ENCODE measurements around the gene DHX57. TPM values are rescaled to one million over a fixed set of nuclear protein-coding genes. Genes with fewer than 3 reads are reported as not detected.

The DHX57 gene
- total RNA-seq, 2 donors from 2014 or later = 18.5 to 19.0 TPM

GRCh38 chr2:38751596-38752410 lies 123.9 kb downstream of the DHX57 start:
- H3K36me3 ChIP-seq = no peaks in the 10 kb centered on the region
- WGBS = 23% methylated on average over 18 of the region's 18 CpGs
- intact Hi-C loops (cut with DNase I) = no loop called here
- TF ChIP-seq POLR2AphosphoS5 (IDR thresholded peaks at IDR 0.05) (no peak), POLR2A (IDR thresholded peaks at IDR 0.05) (no peak)
- no peaks in the 10 kb centered on the region for H3K9me3 ChIP-seq
- DNase-seq (ENCODE audit: low spot score) = no peak
- peak overlapping the region; percentile 83 to 84 for H3K4me3 ChIP-seq
- H3K27me3 ChIP-seq (replicated peaks; ENCODE audit: insufficient read depth) = no peaks in the 10 kb centered on the region
- peak overlapping the region; percentile 98 to 99 for H3K27ac ChIP-seq
- H3K4me1 ChIP-seq (replicated peaks) = peaks cover 2% of the 10 kb centered on the region

GRCh38 chr2:38750891-38751595 lies 124.7 kb downstream of the DHX57 start, which contains the start of gene SRSF7:
Gene SRSF7, minus strand, starts transcription at chr2:38751361. Its CDS starts 105 bp downstream, at chr2:38751256.
- under 1% methylated on average over 68 of the region's 68 CpGs for WGBS
- intact Hi-C loops (cut with DNase I) = no loop called here
- H3K27me3 ChIP-seq (replicated peaks; ENCODE audit: insufficient read depth) = no peaks in the 10 kb centered on the region
- H3K4me3 ChIP-seq = peak within 1 kb of the TSS; percentile 83 to 84
- peaks cover 2% of the 10 kb centered on the region for H3K4me1 ChIP-seq (replicated peaks)
- TF ChIP-seq CTCF (IDR thresholded peaks at IDR 0.05) (peak in 2 of 4 experiments; percentile 19 to 29), POLR2A (IDR thresholded peaks at IDR 0.05) (peak; percentile 100), POLR2AphosphoS5 (IDR thresholded peaks at IDR 0.05) (peak; percentile 99)
- peak; percentile 97 for DNase-seq (ENCODE audit: low spot score)
- H3K27ac ChIP-seq = peak within 1 kb of the TSS; percentile 98 to 99
- H3K36me3 ChIP-seq = no peaks in the 10 kb centered on the region
- no peaks in the 10 kb centered on the region for H3K9me3 ChIP-seq

GRCh38 chr2:38750011-38750890 lies 125.5 kb downstream of the DHX57 start:
- peak; percentile 87 for TF ChIP-seq POLR2A (IDR thresholded peaks at IDR 0.05)
- no peak for TF ChIP-seq CTCF (IDR thresholded peaks at IDR 0.05)
- Histone ChIP-seq H3K36me3 (no peaks in the 10 kb centered on the region), H3K4me3 (peak overlapping the region; percentile 83 to 84), H3K9me3 (no peaks in the 10 kb centered on the region), H3K4me1 (replicated peaks) (peaks cover 2% of the 10 kb centered on the region), H3K27me3 (replicated peaks; ENCODE audit: insufficient read depth) (no peaks in the 10 kb centered on the region), H3K27ac (peak overlapping the region; percentile 98 to 99)
- intact Hi-C loops (cut with DNase I) = no loop called here
- DNase-seq (ENCODE audit: low spot score) = peak; percentile 62
- WGBS = 1% methylated on average over 59 of the region's 59 CpGs

GRCh38 chr2:38748943-38749804 lies 126.6 kb downstream of the DHX57 start:
- H3K4me1 ChIP-seq (replicated peaks) = peaks cover 2% of the 10 kb centered on the region
- no peak for DNase-seq (ENCODE audit: low spot score)
- 49% methylated on average over 26 of the region's 26 CpGs for WGBS
- no peaks in the 10 kb centered on the region for H3K9me3 ChIP-seq
- peak overlapping the region; percentile 83 to 84 for H3K4me3 ChIP-seq
- intact Hi-C loops (cut with DNase I) = no loop called here
- H3K36me3 ChIP-seq = no peaks in the 10 kb centered on the region
- no peaks in the 10 kb centered on the region for H3K27me3 ChIP-seq (replicated peaks; ENCODE audit: insufficient read depth)
- TF ChIP-seq CTCF (IDR thresholded peaks at IDR 0.05) = no peak
- TF ChIP-seq POLR2A (IDR thresholded peaks at IDR 0.05) = no peak
- TF ChIP-seq POLR2AphosphoS5 (IDR thresholded peaks at IDR 0.05) = no peak
- H3K27ac ChIP-seq = peak overlapping the region in 1 of 2 donors; percentile 99

Measured in prostate gland (tissue), 2 donors.